ENCODE results near the gene SAMD4A.

GRCh38 chr14:54535646-54536045, 31.3 kb upstream of the SAMD4A start:
- TF ChIP-seq CTCF (conservative IDR thresholded peaks at IDR 0.05; ENCODE audit: low read depth, low read length) (no peak), POLR2A (IDR thresholded peaks at IDR 0.05; ENCODE audit: low read depth, low read length) (no peak), SMC3 (IDR thresholded peaks at IDR 0.05; ENCODE audit: low read depth, low read length) (no peak), NFE2L2 (IDR thresholded peaks at IDR 0.05; ENCODE audit: low read depth, low read length) (no peak), CHD1 (IDR thresholded peaks at IDR 0.05; ENCODE audit: low read depth, low read length) (no peak), USF2 (IDR thresholded peaks at IDR 0.05; ENCODE audit: low read depth, low read length) (no peak)
